DMS153 treated with DMSO at 0.1 percent for 48 hours (cell line): ENCODE data around the gene FAM24B.
"Not testable (repeated sequence)": the region's sequence is repeated elsewhere in the genome, so short reads cannot be mapped to it uniquely, and the experiment has no call there.

Experiments
- DNase-seq: peaks from one replicate; lab custom pipeline; 2025; ENCODE audit not compliant: unreplicated experiment; lab: John Stamatoyannopoulos, UW

The FAM24B gene

DNA sequence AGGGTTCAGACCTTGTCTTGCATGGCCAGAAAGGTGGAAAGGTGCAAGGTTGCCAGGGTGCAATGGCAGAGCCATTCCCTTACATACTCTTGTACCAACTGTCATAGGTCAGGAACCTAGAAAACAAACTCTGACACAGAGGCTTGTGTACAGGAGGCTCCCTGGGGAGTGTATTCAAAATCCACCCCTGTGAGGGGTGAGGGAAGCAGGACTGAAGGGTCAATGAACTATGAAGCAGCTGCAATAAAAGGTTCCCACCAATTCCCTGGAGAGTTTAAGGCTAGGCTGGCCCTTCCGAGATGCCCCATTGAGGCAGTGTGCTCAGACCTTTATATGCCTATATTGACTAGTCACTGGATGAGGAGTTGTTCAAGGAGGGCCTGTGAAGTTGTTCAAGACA, 19.9 kb downstream of the FAM24B start:
- DNase-seq: no peak

DNA sequence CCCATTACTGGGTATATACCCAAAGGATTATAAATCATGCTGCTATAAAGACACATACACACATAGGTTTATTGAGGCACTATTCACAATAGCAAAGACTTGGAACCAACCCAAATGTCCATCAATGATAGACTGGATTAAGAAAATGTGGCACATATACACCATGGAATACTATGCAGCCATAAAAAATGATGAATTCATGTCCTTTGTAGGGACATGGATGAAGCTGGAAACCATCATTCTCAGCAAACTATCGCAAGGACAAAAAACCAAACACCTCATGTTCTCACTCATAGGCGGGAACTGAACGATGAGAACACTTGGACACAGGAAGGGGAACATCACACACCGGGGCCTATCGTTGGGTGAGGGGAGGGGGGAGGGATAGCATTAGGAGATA, 21.3 kb downstream of the FAM24B start:
- not testable (repeated sequence) for DNase-seq

DNA sequence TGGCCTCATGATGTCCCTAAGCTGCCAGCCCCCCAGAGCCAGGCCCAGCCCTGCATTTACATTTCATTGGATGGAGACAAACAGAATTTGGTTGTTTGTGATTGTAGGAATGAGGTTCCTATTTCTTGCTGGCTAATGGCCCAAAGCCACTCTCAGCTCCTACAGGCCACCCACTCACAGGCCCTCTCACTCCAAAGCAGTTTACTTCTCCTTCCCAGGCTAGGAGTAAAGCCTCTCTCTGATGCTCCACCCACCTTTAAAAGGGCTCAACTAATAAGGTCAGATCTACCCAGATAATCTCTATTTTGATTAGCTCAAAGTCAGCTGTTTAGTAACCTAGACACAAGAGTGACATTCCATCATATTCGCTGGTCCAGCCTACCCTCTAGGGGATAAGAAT, 22.5 kb downstream of the FAM24B start:
- DNase-seq: no peak

DNA sequence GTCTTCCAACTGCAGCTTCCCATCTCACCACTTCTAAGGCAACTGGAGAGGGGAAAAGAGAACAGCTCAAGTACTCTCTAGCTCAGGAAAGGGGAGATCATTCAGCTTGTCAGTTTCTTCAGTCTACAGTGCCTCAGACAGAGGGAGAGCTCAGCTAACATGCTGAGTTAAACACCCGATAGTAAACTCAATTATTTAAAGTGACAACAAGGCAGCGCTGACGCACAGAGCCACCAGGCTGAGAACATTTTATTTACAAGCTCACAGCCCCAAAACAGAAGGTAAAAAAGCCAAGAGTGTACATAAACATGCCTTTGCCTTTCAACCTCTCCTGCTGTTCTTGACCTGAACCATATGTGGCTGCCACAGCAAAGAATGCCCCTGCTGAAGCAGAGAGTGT, 23.6 kb downstream of the FAM24B start:
- no peak for DNase-seq

DNA sequence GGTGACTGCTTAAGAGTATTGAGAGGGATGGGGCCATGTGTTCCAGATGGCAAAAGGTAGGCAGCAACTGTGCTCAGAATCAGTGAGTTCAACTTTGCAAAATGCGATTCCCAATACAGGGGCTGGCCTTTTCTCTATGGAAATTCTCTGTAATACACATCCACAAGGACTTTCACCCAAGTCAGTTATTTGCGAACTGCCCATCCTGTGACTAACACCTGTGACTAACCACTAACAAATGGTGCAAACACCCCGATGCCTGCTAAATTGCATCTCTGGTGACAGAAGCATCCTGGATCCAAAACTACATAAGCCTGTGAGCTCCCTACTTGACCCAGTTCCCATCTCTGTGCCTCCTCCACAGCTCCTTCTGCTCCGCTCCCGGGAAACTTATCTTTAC, 24.7 kb downstream of the FAM24B start:
- DNase-seq: no peak

DNA sequence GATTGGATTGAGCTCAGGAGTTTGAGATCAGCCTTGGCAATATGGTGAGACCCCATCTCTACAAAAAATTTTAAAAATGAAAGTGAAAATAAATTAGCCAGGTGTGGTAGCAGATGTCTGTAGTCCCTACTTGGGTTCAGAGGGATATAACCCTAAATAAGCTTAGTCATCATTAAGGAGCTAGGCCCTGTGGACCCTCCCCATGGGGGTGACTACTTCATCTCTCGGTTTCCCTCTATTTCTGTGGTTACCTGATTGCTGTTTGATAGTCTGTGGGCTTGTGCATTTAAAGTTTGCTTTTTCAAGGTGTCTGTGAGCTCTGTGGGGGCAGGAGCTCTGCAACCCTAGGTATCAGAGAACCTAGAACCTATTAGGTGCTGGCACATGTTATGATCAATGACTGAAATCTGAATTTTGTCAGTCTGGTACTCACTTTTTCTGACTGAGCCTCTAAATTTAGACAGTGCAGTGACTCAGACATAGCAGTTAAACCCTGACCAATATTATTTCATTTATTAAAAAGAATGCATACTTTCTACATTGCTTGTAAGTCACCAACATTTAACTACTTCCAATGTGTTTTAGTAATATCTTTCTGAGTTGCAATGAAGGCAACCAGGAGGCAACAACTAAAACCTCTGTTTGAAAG, 25.6 kb downstream of the FAM24B start:
- no peak for DNase-seq

DNA sequence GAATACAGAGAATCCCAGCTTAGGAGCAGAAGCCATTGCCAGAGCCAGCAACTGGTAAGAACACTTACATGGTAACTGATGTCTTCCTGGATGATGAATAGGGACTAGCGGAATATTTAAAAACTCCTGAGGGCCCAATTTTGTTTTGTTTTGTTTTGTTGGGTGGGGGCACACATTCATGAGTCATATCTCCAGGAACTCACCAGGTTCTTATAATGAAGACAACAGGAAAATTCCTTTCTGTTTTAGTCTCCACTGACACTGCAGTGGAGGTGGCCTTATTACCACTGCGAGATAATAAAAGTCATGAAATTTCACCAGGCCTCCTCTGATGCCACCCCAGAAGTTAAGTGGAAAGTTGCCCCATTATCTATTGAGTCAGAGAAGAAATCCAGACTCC, 27.1 kb downstream of the FAM24B start:
- DNase-seq: no peak

DNA sequence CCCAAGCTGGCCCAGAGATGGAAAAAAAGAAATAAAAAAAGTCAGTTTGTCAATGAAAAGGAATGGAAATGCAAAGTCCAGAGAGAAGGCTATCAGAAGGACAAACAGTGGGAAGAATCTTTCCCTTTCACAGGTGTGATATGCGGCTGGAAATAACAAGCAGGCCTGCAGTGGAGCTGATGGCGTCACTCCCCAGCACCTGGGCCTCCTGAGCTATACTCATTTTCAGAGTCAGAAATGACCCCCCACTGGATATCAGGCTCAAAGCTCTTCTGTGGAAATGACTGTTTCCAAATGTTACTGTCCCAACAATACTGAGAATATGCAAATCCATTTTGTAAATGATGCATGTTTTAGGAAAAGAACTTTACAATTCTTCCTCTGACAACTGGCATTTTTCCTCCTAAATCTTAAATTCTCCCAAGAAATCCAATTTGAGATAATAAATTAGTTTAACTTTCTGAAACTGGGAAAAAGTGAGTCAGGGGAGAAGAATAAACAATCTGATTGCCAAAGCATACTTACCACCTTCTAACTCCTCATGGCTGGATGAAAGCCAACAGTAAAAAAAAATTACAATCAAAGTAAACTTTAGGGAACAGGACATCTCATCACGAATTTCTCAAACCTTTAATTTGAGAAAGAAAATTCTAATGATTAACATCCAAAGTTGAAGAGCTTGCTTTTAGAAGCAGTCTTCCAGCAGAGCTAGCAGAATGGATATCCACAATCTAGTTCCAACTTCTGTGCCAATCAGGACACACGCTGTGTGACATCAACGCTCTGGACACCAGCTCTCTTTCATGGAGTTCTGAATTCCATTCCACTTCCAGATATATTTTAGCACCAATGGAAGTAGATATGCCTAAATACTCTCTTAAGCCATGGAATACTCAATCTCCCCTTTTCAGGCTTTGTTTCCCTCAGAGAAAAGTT, 28.4 kb downstream of the FAM24B start:
- DNase-seq: no peak

DNA sequence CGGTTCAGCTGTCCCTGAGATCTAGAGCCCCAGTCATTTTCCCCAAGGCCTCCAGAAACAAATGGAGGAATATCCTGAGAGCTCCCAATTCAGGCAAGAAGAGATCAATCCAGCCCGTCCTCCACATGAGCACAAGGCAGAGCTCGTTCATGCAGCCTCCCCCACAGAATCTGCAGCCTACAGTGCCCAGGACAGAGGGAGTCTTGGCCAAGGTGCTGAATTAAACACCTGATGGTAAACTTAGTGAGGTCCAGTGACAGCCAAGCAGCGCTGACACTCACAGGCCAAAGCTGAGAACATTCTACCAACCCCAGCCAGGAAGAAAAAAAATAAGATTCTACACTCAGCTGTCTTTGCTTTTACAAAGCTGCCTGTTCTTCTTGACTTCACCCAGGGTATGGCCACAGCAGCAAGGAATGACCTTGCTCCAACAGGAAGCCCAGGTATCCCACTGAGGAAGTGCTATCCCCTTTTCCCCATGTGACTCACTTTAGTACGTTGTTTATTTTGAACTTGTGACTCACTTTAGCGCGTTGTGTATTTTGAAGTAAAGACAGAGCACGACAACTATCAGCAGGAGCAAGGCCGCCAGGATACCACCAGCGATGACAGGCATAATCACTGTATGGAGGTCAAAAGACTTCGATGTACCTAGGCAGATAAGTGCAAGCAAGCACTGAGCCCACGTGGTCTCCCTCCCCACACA, 29.3 kb downstream of the FAM24B start:
- DNase-seq: no peak

DNA sequence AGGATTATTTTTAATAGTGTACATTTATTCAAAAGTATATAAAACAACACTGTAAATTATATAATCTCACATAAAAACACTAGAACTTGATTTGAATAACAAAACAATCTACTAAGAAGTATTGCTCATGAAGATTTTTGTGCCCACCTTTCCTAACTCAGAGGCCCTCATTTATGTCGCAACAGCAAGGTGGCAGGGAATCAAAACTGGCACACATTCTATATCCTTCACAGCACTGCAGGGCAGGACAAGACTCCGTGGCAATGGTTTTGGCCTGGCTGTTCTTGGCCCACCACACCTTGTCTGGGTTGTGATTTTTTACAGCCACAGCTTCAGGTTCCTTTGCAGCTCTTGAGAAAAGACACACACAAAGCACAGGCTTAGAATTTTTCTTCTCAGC, 30.3 kb downstream of the FAM24B start:
- DNase-seq: no peak

DNA sequence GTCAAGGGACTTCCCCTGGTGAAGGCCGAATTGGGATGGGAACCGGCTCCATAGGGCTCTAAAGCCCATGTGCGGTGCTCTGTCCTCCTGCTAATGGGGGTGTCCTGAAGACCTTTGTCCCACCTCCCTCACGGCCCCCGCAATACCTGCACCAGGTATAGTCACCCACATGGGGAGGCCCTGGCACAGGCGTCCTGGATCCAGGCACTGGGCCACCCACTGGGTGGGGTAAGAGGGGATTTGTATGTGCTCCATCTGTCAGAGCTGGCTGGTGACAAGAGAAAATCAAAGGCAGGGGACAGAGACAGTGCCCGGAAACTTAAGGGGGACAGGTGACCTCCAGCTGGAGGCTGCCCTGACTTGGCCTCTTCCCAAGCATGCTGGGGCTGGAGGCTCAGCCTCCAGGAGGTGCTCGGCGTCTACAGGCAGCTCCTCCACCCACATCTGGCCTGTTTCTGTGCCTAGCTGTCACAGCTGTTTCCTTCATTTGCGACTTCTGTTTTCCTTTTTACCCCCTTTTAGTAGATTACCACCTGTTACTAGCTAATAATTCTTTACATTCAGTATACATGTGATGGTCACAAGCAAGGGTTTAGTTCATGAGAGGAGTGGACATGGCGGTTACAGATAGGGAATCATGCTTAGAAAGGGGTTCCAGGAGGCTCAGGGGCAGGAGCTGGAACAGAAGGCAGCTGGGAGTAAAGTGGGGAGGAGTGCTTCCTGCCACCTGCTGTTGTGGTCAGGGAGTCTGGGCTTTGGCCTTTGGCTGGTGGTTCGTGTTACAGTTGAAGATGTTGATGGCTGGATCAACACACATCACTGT, 31.4 kb downstream of the FAM24B start:
- peak; percentile 4 for DNase-seq

DNA sequence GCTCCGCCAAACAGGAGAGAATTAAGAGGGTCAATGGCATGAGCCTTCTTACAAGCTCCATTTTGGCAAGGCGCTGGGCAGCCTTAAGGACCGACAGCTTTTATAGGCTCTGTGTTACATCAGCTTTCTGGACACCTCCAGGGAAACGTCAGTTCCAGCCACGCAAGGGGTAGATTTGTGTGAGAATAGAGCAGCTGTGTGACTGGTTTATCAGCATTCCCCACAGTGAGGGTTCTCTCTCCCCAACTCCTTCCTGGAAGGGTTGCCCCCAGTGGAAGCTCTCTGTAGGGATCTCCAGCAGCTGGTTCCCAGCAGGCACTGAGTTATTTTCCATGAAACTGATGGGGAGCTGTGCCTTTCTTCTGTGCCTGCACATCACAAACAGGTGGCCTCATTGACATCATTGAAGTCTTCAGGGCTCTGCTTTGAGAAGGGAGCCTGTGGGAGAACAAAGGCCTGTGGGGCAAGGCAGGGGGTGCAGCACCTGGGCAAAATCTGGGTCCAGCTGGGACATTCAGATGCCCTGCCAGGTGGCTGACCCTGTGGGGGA, 33.5 kb downstream of the FAM24B start, which contains the start of gene CUZD1:
Gene CUZD1, minus strand, starts transcription at position 75 of the 550 bp plus-strand sequence. Its CDS starts 14 bp downstream, at position 61.
- DNase-seq: no peak

DNA sequence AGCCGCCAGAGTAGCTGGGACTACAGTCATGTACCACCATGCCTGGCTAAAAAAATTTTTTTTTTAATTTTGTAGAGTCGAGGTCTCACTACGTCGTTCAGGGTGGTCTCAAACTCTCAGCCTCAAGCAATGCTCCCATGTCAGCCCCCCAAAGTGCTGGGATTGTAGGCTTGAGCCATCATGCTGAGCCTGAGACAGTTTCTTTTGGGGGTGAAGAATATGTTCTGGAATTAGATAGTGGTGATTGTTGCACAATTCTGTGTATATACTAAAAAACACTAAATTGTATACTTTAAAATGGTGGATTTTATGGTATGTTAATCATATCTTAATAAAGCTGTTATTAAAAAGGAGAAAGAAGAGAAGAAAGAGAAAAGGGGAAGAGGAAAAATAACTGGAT, 35.2 kb downstream of the FAM24B start:
- DNase-seq: no peak

DNA sequence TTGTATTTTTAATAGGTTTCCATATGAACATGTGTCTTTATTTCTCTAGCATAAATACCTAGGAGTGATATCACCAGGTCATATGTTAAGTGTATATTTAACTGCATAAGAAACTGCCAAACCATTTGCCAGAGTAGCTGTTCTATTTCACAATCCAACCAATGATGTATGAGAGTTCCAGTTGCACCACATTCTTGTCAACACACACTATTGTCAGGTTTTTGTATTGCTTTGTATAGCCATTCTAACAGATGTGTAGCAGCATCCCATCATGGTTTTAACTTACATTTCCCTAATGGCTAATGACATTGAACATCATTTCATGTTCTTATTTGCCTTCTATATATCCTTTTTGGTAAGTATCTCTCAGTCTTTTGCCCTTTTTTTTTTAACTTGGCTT, 37.8 kb downstream of the FAM24B start:
- DNase-seq: no peak

DNA sequence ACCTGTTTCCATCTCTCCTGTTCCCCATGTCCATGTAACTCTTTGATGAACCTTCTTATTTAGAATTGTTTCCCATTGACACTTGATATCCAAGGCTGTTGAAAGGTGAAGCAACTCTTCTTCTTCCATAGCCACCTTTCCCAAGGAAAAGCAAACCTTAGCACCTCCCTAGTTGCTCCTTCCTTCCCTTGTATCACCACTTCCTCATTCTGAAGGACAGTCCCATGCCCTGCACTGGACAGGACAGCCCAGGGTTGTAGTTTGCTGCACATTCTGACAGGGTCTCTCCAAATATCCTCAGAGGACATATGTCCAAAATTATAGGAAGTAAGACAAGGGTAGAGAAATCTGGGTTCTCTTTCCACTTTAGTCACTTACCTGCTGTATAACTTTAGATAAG, 39.9 kb downstream of the FAM24B start:
- no peak for DNase-seq

DNA sequence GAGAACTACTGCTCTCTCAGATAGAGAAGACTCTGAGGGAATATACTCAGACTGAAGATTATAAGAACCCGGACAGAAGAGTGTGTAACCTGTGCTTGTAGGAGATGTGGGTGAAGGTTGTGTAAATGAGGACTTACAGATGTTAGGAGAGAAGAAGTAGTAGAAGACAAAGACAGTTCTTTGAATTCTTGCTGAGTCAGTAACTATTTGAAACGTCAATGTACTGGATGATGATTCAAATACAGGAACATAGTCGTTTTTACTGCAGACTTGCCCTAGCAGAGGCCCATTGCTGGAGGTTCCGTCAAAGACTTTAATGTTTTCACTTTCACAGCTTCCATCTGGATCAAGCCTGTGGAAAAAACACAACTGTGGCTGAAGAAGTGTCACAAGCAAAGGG, 40.5 kb downstream of the FAM24B start:
- no peak for DNase-seq

DNA sequence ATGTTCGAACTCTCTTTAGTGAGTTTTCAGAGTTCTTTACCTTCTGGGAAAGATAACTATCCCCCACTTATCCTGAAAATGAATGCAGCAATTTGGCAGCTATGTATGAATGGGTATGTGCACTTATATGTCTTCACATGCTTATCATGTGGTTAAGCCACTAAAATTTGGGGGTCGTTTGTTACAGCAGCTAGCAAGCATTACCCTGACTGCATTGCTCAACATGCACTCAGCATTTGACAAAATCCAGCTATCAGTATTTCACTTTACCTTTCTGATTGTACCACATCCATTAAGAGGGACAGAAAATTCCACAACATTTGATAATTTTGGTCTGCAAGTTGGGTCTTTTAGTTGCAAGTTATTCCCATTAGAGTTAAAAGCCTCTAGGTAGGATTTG, 43.5 kb downstream of the FAM24B start:
- DNase-seq: no peak

DNA sequence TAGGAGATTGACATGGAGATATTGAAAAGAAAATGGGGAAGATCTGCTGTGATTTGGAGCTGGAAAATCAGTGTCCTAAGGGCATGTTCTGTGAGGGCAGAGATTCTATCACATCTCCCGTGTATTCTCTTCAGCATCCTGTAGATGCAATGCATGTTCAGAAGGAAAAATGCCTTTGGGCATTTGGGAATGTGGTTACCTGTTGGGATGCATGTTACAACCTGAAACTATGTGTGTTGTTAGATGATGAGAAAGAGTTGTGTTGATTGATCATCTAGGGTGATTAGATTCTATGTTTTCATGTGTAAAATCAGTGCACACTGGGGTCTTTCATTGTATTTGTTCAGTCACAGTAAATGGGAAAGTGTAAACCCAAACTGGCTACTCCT, 48.4 kb downstream of the FAM24B start:
- DNase-seq: no peak

DNA sequence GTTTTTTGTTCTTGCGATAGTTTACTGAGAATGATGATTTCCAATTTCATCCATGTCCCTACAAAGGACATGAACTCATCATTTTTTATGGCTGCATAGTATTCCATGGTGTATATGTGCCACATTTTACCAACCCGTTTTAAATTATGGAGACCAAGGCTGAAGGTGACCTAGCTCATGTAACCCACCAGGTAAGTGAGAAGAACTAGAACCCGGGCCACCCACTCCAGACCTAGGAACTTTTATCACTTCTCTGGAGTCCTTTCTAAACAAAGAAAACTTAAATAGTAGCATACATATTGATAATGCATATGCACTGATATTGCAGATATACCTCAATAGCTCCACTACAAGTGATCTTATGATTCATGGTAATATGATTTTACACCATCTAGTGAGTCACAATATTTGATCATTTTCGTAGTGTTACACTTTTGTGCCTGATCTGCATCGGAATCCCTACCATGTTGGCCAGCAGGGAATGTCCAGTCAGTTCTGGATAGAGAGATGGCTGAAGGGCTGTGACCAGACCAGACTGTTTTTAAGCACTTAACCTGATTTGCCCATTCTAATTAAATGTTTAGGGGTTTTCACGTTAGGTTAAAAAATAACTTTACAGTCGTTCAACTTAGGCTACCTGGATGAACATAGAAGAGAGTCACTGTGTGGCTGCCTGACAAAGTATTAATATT, 49.0 kb downstream of the FAM24B start:
- DNase-seq: no peak

DNA sequence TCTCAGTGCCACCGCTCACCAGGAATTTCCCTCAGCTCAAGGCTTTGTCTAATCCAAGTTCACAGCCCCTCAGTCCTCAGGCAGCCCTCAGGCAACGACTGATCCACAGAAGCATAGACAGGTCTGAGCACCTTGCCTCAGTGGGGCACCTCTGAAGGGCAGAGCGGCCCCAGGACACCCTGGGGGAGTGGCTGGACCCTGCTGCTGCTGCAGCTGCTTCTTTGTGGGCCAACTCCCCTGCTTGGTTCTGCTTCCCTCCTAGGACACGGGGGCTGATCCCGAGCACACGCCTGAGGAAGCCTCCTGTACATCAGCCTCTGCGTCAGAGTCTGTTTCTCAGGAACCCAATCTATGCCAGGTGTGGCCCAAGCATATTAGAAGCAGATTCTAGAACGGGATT, 49.9 kb downstream of the FAM24B start:
- DNase-seq: no peak
